Dermis microvascular lymphatic vessel endothelial cell (primary cell): Measurements from ENCODE around the gene COBLL1. TPM values are rescaled to one million over a fixed set of nuclear protein-coding genes. Genes with fewer than 3 reads are reported as not detected.

ENCODE experiments used
- DNase-seq, 2 donors: peaks; one replicate each; pipeline versions ENCODE4 v3.0.0 to v3.0.0-alpha.2; 2010; ENCODE audit warnings: low read depth in 2 of 2
- total RNA-seq: library from RNA; depleted of rRNA; stranded (reverse); fragments of >200 nt; gene quantifications from 2 replicates; pipeline ENCODE4 v1.2.1, GENCODE V29; 2014

Gene COBLL1
- total RNA-seq, 1 donor from 2014 or later = 2.2 TPM

DNA sequence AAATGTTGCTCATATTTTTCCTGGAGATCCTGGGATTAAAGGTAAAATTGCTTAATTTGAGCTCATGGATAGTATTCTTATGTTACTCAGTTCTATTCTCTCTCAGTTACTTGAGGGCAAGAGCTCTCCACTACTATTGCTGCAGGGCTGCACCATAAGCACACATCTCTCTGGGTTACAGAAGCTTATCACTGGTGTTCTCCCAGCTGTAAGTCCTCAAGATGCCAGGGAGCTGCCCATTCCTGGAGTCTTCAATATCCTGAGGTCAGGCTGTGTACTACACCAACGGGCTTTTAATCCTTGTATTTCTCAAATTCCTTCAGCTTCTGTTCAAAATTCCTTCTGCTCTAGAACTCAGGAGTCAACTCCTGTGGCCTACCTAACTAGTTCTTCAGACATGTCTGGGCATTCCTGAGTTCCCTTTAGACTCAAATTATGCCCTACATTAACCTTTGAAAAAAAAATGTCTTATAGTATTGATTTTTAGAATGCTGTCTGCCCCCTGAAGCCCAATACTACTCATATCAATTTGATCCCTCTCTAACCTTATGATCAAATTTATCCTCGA, 17.7 kb upstream of the COBLL1 start:
- no peak for DNase-seq

- no peak for DNase-seq
These were observed 10.5 kb upstream of the COBLL1 start for GRCh38 chr2:164852086-164852485.

GRCh38 chr2:164850235-164850634, 8.6 kb upstream of the COBLL1 start:
- no peak for DNase-seq

DNA sequence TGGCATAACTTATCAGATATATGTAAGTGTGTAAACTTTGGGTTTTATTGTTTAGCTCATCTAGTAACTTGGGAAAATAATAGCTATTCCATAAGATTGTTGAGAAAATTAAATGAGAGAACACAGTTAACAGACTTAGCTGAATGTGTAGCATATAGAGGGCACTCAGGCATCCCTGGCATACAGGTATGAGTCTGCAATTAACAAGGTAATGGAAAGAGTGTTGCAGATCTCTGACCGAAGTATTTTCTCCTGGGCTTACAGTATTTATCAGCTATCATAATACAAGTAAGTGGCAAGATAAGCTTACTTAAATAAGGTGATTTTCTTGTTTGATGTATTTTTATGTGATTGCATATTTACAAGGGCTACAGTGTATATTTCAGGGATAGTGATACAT, 7.9 kb upstream of the COBLL1 start:
- no peak for DNase-seq

GRCh38 chr2:164847981-164848741, 6.5 kb upstream of the COBLL1 start:
- DNase-seq = no peak

DNA sequence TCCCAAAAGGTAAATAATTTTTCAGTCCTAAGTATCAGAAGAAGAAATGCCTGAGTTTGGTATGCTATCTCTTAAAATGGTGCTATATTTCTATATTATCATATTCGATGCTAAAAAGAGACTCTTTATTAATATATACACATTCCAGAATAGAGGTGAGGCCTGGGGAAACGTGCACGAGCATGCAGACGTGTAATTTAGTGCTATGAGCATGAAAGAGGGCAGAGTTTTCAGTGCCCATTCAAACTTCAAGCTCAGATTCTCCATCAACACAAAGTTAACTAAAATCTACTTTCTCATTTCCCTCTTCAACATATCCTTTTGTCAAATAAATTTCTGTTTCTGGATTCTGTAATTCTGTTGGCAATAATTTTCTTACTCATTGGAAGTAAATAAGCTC, 5.7 kb upstream of the COBLL1 start:
- DNase-seq = no peak

DNA sequence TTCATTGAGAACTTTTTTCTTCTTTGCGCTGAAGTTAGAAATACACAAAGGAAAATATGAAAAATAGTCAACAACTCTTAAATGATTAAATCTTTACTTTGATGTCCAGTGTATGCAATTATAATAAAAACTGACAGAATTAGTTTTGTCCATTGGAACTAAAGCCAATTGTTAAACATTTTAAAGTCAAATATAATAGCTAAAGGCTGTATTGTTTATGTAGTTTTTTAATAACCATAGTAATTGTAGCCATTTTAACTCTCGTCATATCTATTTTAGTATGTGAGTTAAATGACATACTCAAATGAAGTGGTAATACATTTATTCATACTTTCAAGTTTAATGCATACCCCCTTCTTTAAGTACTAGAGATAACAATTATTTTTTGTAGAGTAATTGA, 4.7 kb upstream of the COBLL1 start:
- DNase-seq = no peak

- no peak for DNase-seq
These were observed 1.8 kb upstream of the COBLL1 start for GRCh38 chr2:164843346-164843911.

DNA sequence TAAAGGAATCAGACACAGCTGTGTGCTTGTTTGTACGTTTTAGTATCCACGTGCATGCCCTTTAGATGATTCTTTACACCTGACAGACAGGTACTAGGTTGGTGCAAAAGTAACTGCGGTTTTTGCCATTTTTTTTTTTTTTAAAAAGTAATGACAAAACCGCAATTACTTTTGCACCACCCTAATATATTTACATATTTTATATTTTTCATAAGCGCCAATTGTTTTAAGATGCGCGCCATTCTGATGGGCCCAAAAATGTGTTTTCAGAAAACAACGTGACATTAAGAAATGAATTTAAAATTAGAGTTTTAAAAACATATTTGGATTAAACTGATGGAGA, 972 bp upstream of the COBLL1 start:
- no peak for DNase-seq

- peak; percentile 28 to 87 for DNase-seq
These were observed 499 bp downstream of the COBLL1 start for GRCh38 chr2:164840930-164841718.

DNA sequence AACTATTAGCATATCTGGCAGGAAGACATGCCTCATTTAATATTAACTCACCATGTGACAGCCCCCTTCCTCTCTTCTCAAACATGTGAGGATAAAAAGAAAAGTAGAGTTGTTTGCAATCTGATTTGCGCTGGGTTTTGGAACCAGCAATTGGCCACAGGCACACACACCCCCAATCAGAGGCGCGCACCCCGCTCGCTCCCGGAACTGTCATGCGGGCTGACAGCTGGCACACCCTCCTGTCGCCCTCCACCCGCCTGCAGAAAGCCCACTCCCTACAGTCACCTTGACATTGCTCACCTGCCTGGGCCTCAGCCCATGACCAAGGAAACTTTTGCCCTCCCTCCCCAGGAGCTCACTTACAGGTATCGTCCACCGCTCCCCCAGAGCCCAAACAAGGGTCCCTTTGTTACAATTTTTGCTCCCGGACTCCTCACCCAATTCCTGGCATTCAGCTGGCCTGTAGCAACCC, 1.1 kb downstream of the COBLL1 start:
- DNase-seq = peak in 1 of 2 donors; percentile 51

- peak in 1 of 2 donors; percentile 91 for DNase-seq
These were observed 1.6 kb downstream of the COBLL1 start for GRCh38 chr2:164839914-164840457.

- no peak for DNase-seq
These were observed 3.8 kb downstream of the COBLL1 start for GRCh38 chr2:164837807-164838206.

- DNase-seq = no peak
These were observed 4.7 kb downstream of the COBLL1 start for GRCh38 chr2:164836907-164837306.

DNA sequence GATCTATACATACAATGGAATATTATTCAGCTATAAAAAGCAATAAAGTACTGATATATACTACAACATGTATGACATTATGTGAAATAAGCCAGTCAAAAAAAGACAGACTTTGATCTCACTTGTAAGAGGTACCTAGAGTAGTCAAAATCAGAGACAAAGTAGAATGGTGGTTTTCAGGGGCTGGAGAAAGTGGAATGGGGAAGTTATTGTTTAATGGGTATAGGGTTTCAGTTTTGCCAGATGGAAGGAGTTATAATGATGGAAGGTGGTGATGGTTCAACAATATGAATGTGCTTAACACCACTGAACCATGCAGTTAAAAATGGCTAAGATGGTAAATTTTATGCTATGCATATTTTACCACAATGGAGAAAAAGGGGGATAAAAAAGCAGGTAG, 6.3 kb downstream of the COBLL1 start:
- no peak for DNase-seq

GRCh38 chr2:164831887-164832286, 9.7 kb downstream of the COBLL1 start:
- DNase-seq = peak in 1 of 2 donors; percentile 46

DNA sequence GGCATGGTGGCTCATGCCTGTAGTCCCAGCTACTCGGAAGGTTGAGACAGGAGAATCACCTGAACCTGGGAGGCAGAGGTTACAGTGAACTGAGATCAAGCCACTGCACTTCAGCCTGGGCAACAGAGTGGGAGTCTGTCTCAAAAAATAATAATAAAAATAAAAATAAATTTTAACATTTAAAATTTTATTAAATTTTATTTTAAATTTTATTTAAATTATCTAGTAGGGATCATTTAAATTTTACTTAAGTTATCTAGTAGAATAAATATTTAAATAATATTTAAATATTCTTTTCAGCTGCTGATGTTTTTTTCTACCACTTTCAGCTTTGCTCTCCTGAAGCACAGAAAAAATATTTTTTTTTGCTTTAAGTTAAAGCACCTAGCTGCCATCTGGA, 10.4 kb downstream of the COBLL1 start:
- DNase-seq = no peak

GRCh38 chr2:164826293-164827243, 15.1 kb downstream of the COBLL1 start:
- peak in 1 of 2 donors; percentile 52 for DNase-seq

- DNase-seq = no peak
These were observed 16.8 kb downstream of the COBLL1 start for GRCh38 chr2:164824872-164825271.

- DNase-seq = no peak
These were observed 18.5 kb downstream of the COBLL1 start for GRCh38 chr2:164823126-164823525.

DNA sequence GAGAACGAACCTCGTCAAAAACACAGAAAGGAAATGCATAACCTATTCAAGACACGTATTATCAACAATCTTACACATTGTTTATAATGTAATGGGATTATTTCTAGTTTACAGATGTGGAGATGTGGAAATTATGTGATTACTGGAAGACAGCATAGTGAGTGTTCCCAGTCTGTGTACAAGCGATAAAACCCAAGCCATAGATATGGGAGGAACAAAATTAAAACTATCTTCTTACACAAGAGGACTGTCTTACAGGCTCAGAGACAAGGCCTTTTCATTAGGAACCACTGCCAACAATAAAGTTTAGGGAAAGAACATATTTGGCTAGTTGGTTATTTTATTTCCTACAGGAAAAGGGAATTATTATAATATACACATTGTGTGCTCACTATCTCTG, 20.3 kb downstream of the COBLL1 start:
- DNase-seq = no peak
